Measurements from ENCODE around the gene AGBL4. TPM values are rescaled to one million over a fixed set of nuclear protein-coding genes. Genes with fewer than 3 reads are reported as not detected.
"Not testable (repeated sequence)": the region's sequence is repeated elsewhere in the genome, so short reads cannot be mapped to it uniquely, and the experiment has no call there.

AGBL4 gene
- total RNA-seq (2014; rRNA removed; shearing (Covaris generic); ENCODE audit: low replicate concordance), result not detected in 2 replicates

GRCh38 chr1:50023292-50024159, at the start of gene AGBL4:
Gene AGBL4 (minus strand): TSS chr1:50023954.
- H3K36me3 ChIP-seq, result no peaks in the 10 kb centered on the region
- H3K9me3 ChIP-seq, result no peaks in the 10 kb centered on the region
- H3K4me3 ChIP-seq, result peak within 1 kb of the TSS; percentile 42
- DNase-seq, result peak; percentile 49
- H3K27me3 ChIP-seq, result peaks cover 5% of the 10 kb centered on the region; the same call in 1 of the 2 replicates

GRCh38 chr1:50066806-50067205, 43.1 kb upstream of the AGBL4 start:
- H3K9me3 ChIP-seq, result no peaks in the 10 kb centered on the region
- no peaks in the 10 kb centered on the region for H3K27me3 ChIP-seq
- no peaks in the 10 kb centered on the region for H3K36me3 ChIP-seq
- no peak for DNase-seq
- H3K4me3 ChIP-seq, result no peak overlapping the region

GRCh38 chr1:50060279-50060678, 36.5 kb upstream of the AGBL4 start:
- H3K9me3 ChIP-seq, result no peaks in the 10 kb centered on the region
- DNase-seq, result peak; percentile 5
- no peaks in the 10 kb centered on the region for H3K27me3 ChIP-seq
- no peaks in the 10 kb centered on the region for H3K36me3 ChIP-seq
- no peak overlapping the region for H3K4me3 ChIP-seq

- DNase-seq, result no peak
- H3K36me3 ChIP-seq, result no peaks in the 10 kb centered on the region
- peaks cover 30% of the 10 kb centered on the region for H3K27me3 ChIP-seq
- H3K9me3 ChIP-seq, result no peaks in the 10 kb centered on the region
- no peak overlapping the region for H3K4me3 ChIP-seq
Measured at GRCh38 chr1:50048791-50049190, 25.0 kb upstream of the AGBL4 start.

GRCh38 chr1:50047916-50048694, 24.4 kb upstream of the AGBL4 start:
- no peaks in the 10 kb centered on the region for H3K9me3 ChIP-seq
- peaks cover 30% of the 10 kb centered on the region for H3K27me3 ChIP-seq
- no peak overlapping the region for H3K4me3 ChIP-seq
- peak; percentile 10 for DNase-seq
- no peaks in the 10 kb centered on the region for H3K36me3 ChIP-seq

- Histone ChIP-seq H3K9me3 (no peaks in the 10 kb centered on the region), H3K36me3 (no peaks in the 10 kb centered on the region), H3K27me3 (peaks cover 5% of the 10 kb centered on the region), H3K4me3 (no peak overlapping the region)
- DNase-seq, result no peak
Measured at GRCh38 chr1:50038237-50038809, 14.6 kb upstream of the AGBL4 start.

GRCh38 chr1:50027794-50028193, 4.0 kb upstream of the AGBL4 start:
- no peak for DNase-seq
- Histone ChIP-seq H3K36me3 (no peaks in the 10 kb centered on the region), H3K4me3 (no peak overlapping the region)

GRCh38 chr1:49995734-49996133, 28.0 kb downstream of the AGBL4 start:
- no peak overlapping the region for H3K4me3 ChIP-seq
- H3K9me3 ChIP-seq, result no peaks in the 10 kb centered on the region
- H3K27me3 ChIP-seq, result no peaks in the 10 kb centered on the region
- DNase-seq, result peak; percentile 4
- H3K36me3 ChIP-seq, result no peaks in the 10 kb centered on the region

More at GRCh38 chr1:50027794-50028193, 4.0 kb upstream of the AGBL4 start:
- Histone ChIP-seq H3K27me3 (0 out of 2 replicates have a peak, but pooled peaks cover 3% of the 10 kb centered on the region), H3K9me3 (no peaks in the 10 kb centered on the region)

GRCh38 chr1:49971088-49971487, 52.7 kb downstream of the AGBL4 start:
- H3K36me3 ChIP-seq, result no peaks in the 10 kb centered on the region
- H3K4me3 ChIP-seq, result no peak overlapping the region
- DNase-seq, result no peak
- H3K9me3 ChIP-seq, result no peaks in the 10 kb centered on the region
- no peaks in the 10 kb centered on the region for H3K27me3 ChIP-seq

GRCh38 chr1:49951385-49951784, 72.4 kb downstream of the AGBL4 start:
- H3K36me3 ChIP-seq, result no peaks in the 10 kb centered on the region
- no peak for DNase-seq
- H3K27me3 ChIP-seq, result no peaks in the 10 kb centered on the region
- H3K4me3 ChIP-seq, result no peak overlapping the region
- no peaks in the 10 kb centered on the region for H3K9me3 ChIP-seq

- H3K27me3 ChIP-seq, H3K4me3 ChIP-seq, H3K9me3 ChIP-seq, H3K36me3 ChIP-seq, DNase-seq: not testable (repeated sequence)
Measured at GRCh38 chr1:49915301-49915700, 108.5 kb downstream of the AGBL4 start.

GRCh38 chr1:49906365-49906764, 117.4 kb downstream of the AGBL4 start:
- Histone ChIP-seq H3K27me3 (no peaks in the 10 kb centered on the region), H3K9me3 (no peaks in the 10 kb centered on the region), H3K4me3 (no peak overlapping the region), H3K36me3 (no peaks in the 10 kb centered on the region)
- no peak for DNase-seq

- Histone ChIP-seq H3K4me3 (no peak overlapping the region), H3K9me3 (no peaks in the 10 kb centered on the region), H3K27me3 (no peaks in the 10 kb centered on the region), H3K36me3 (no peaks in the 10 kb centered on the region)
- peak; percentile 41 for DNase-seq
Measured at GRCh38 chr1:49864581-49864980, 159.2 kb downstream of the AGBL4 start.

GRCh38 chr1:49854741-49855140, 169.0 kb downstream of the AGBL4 start:
- H3K4me3 ChIP-seq, result no peak overlapping the region
- no peaks in the 10 kb centered on the region for H3K36me3 ChIP-seq
- H3K9me3 ChIP-seq, result no peaks in the 10 kb centered on the region
- H3K27me3 ChIP-seq, result no peaks in the 10 kb centered on the region
- DNase-seq, result no peak

GRCh38 chr1:49842596-49842995, 181.2 kb downstream of the AGBL4 start:
- H3K27me3 ChIP-seq, result no peaks in the 10 kb centered on the region
- no peaks in the 10 kb centered on the region for H3K36me3 ChIP-seq
- no peaks in the 10 kb centered on the region for H3K9me3 ChIP-seq
- H3K4me3 ChIP-seq, result no peak overlapping the region
- no peak for DNase-seq

GRCh38 chr1:49841767-49842166, 182.0 kb downstream of the AGBL4 start:
- H3K4me3 ChIP-seq, result no peak overlapping the region
- no peaks in the 10 kb centered on the region for H3K36me3 ChIP-seq
- H3K9me3 ChIP-seq, result no peaks in the 10 kb centered on the region

GRCh38 chr1:49824261-49824660, 199.5 kb downstream of the AGBL4 start:
- H3K9me3 ChIP-seq, result no peaks in the 10 kb centered on the region
- H3K4me3 ChIP-seq, result no peak overlapping the region
- no peaks in the 10 kb centered on the region for H3K27me3 ChIP-seq
- H3K36me3 ChIP-seq, result no peaks in the 10 kb centered on the region
- DNase-seq, result no peak

More at GRCh38 chr1:49841767-49842166, 182.0 kb downstream of the AGBL4 start:
- H3K27me3 ChIP-seq, result no peaks in the 10 kb centered on the region
- no peak for DNase-seq
